ENCODE results near the gene S100A16. TPM values are rescaled to one million over a fixed set of nuclear protein-coding genes. Genes with fewer than 3 reads are reported as not detected.
"Not testable (repeated sequence)": the region's sequence is repeated elsewhere in the genome, so short reads cannot be mapped to it uniquely, and the experiment has no call there.

The S100A16 gene
- total and polyA plus RNA-seq, 4 donors: 72.8 to 116 (median 84.9) TPM

- ATAC-seq (ENCODE audit: low FRiP score) (no peak), DNase-seq (no peak)
- WGBS, 2 donors: 85 to 90% methylated on average over 7 of the region's 7 CpGs
- no peaks in the 10 kb centered on the region for H3K27me3 ChIP-seq (ENCODE audit: control insufficient read depth in 1 of 2, insufficient read depth in 2 of 2, low read length in 1 of 2)
- no peak overlapping the region for H3K4me3 ChIP-seq (ENCODE audit: low read length in 2 of 2)
- H3K36me3 ChIP-seq (ENCODE audit: control insufficient read depth in 1 of 2, insufficient read depth in 2 of 2, low read length in 1 of 2): no peaks in the 10 kb centered on the region
- H3K9me3 ChIP-seq (ENCODE audit: control insufficient read depth, low read length): no peaks in the 10 kb centered on the region
- H3K4me1 ChIP-seq (ENCODE audit: control insufficient read depth in 1 of 2, insufficient read depth in 2 of 2, low read length in 2 of 2): no peaks in the 10 kb centered on the region
- no peak overlapping the region for H3K27ac ChIP-seq (ENCODE audit: low read depth in 1 of 2, low read length in 2 of 2)
- intact Hi-C loops (cut with DNase I): no loop called here
These were observed 48.9 kb downstream of the S100A16 start for GRCh38 chr1:153563991-153564390.

- no peaks in the 10 kb centered on the region for H3K27me3 ChIP-seq (ENCODE audit: control insufficient read depth in 1 of 2, insufficient read depth in 2 of 2, low read length in 1 of 2)
- intact Hi-C loops (cut with DNase I): no loop called here
- H3K4me1 ChIP-seq (ENCODE audit: control insufficient read depth in 1 of 2, insufficient read depth in 2 of 2, low read length in 2 of 2): no peaks in the 10 kb centered on the region
- H3K27ac ChIP-seq (ENCODE audit: low read depth in 1 of 2, low read length in 2 of 2): no peak overlapping the region
- H3K4me3 ChIP-seq (ENCODE audit: low read length in 2 of 2): no peak overlapping the region
- no peaks in the 10 kb centered on the region for H3K36me3 ChIP-seq (ENCODE audit: control insufficient read depth in 1 of 2, insufficient read depth in 2 of 2, low read length in 1 of 2)
- peak; percentile 48 to 57 for DNase-seq
- ATAC-seq (ENCODE audit: low FRiP score): no peak
- no peaks in the 10 kb centered on the region for H3K9me3 ChIP-seq (ENCODE audit: control insufficient read depth, low read length)
- WGBS, 2 donors: 84 to 86% methylated on average over 6 of the region's 6 CpGs
These were observed 49.4 kb downstream of the S100A16 start for GRCh38 chr1:153563483-153563901.

GRCh38 chr1:153562021-153562420, 50.9 kb downstream of the S100A16 start:
- DNase-seq; H3K4me3 ChIP-seq (ENCODE audit: low read length in 2 of 2); intact Hi-C loops (cut with DNase I); H3K27ac ChIP-seq (ENCODE audit: low read depth in 1 of 2, low read length in 2 of 2); H3K36me3 ChIP-seq (ENCODE audit: control insufficient read depth in 1 of 2, insufficient read depth in 2 of 2, low read length in 1 of 2); H3K4me1 ChIP-seq (ENCODE audit: control insufficient read depth in 1 of 2, insufficient read depth in 2 of 2, low read length in 2 of 2); H3K9me3 ChIP-seq (ENCODE audit: control insufficient read depth, low read length); H3K27me3 ChIP-seq (ENCODE audit: control insufficient read depth in 1 of 2, insufficient read depth in 2 of 2, low read length in 1 of 2); ATAC-seq (ENCODE audit: low FRiP score): not testable (repeated sequence)
- 81 to 83% methylated on average over 3 of the region's 3 CpGs for WGBS, 2 donors

GRCh38 chr1:153561466-153561985, 51.4 kb downstream of the S100A16 start:
- H3K27me3 ChIP-seq (ENCODE audit: control insufficient read depth in 1 of 2, insufficient read depth in 2 of 2, low read length in 1 of 2): no peaks in the 10 kb centered on the region
- 93 to 97% methylated on average over 3 of the region's 3 CpGs for WGBS, 2 donors
- ATAC-seq (ENCODE audit: low FRiP score): no peak
- H3K9me3 ChIP-seq (ENCODE audit: control insufficient read depth, low read length): no peaks in the 10 kb centered on the region
- H3K4me3 ChIP-seq (ENCODE audit: low read length in 2 of 2): no peak overlapping the region
- intact Hi-C loops (cut with DNase I): no loop called here
- H3K36me3 ChIP-seq (ENCODE audit: control insufficient read depth in 1 of 2, insufficient read depth in 2 of 2, low read length in 1 of 2): no peaks in the 10 kb centered on the region
- H3K27ac ChIP-seq (ENCODE audit: low read depth in 1 of 2, low read length in 2 of 2): no peak overlapping the region
- no peaks in the 10 kb centered on the region for H3K4me1 ChIP-seq (ENCODE audit: control insufficient read depth in 1 of 2, insufficient read depth in 2 of 2, low read length in 2 of 2)
- peak in 1 of 2 donors; percentile 17 for DNase-seq

- ATAC-seq (ENCODE audit: low FRiP score) (no peak), DNase-seq (peak in 1 of 2 donors; percentile 21)
- WGBS, 2 donors: 86 to 87% methylated on average over 10 of the region's 10 CpGs
- H3K9me3 ChIP-seq (ENCODE audit: control insufficient read depth, low read length): no peaks in the 10 kb centered on the region
- no peak overlapping the region for H3K27ac ChIP-seq (ENCODE audit: low read depth in 1 of 2, low read length in 2 of 2)
- H3K4me1 ChIP-seq (ENCODE audit: control insufficient read depth in 1 of 2, insufficient read depth in 2 of 2, low read length in 2 of 2): no peaks in the 10 kb centered on the region
- intact Hi-C loops (cut with DNase I): no loop called here
- H3K27me3 ChIP-seq (ENCODE audit: control insufficient read depth in 1 of 2, insufficient read depth in 2 of 2, low read length in 1 of 2): no peaks in the 10 kb centered on the region
- H3K36me3 ChIP-seq (ENCODE audit: control insufficient read depth in 1 of 2, insufficient read depth in 2 of 2, low read length in 1 of 2): no peaks in the 10 kb centered on the region
- H3K4me3 ChIP-seq (ENCODE audit: low read length in 2 of 2): no peak overlapping the region
These were observed 52.0 kb downstream of the S100A16 start for GRCh38 chr1:153560771-153561465.

- intact Hi-C loops (cut with DNase I): no loop called here
- H3K27ac ChIP-seq (ENCODE audit: low read depth in 1 of 2, low read length in 2 of 2): no peak overlapping the region
- ATAC-seq (ENCODE audit: low FRiP score): no peak
- H3K4me3 ChIP-seq (ENCODE audit: low read length in 2 of 2): no peak overlapping the region
- DNase-seq: no peak
- H3K36me3 ChIP-seq (ENCODE audit: control insufficient read depth in 1 of 2, insufficient read depth in 2 of 2, low read length in 1 of 2): no peaks in the 10 kb centered on the region
- WGBS, 2 donors: 65 to 98% methylated on average over 2 of the region's 2 CpGs
- no peaks in the 10 kb centered on the region for H3K9me3 ChIP-seq (ENCODE audit: control insufficient read depth, low read length)
- H3K4me1 ChIP-seq (ENCODE audit: control insufficient read depth in 1 of 2, insufficient read depth in 2 of 2, low read length in 2 of 2): no peaks in the 10 kb centered on the region
- no peaks in the 10 kb centered on the region for H3K27me3 ChIP-seq (ENCODE audit: control insufficient read depth in 1 of 2, insufficient read depth in 2 of 2, low read length in 1 of 2)
These were observed 52.7 kb downstream of the S100A16 start for GRCh38 chr1:153560241-153560640.

GRCh38 chr1:153557877-153558276, 55.1 kb downstream of the S100A16 start:
- no peaks in the 10 kb centered on the region for H3K9me3 ChIP-seq (ENCODE audit: control insufficient read depth, low read length)
- ATAC-seq (ENCODE audit: low FRiP score): no peak
- WGBS, 2 donors: 91 to 96% methylated on average over 3 of the region's 3 CpGs

More at GRCh38 chr1:153557877-153558276, 55.1 kb downstream of the S100A16 start:
- H3K36me3 ChIP-seq (ENCODE audit: control insufficient read depth in 1 of 2, insufficient read depth in 2 of 2, low read length in 1 of 2): no peaks in the 10 kb centered on the region
- intact Hi-C loops (cut with DNase I): no loop called here
- no peaks in the 10 kb centered on the region for H3K27me3 ChIP-seq (ENCODE audit: control insufficient read depth in 1 of 2, insufficient read depth in 2 of 2, low read length in 1 of 2)
- DNase-seq: no peak
- H3K27ac ChIP-seq (ENCODE audit: low read depth in 1 of 2, low read length in 2 of 2): no peak overlapping the region
- H3K4me3 ChIP-seq (ENCODE audit: low read length in 2 of 2): no peak overlapping the region
- peaks cover 0 to 7% of the 10 kb centered on the region in 2 donors for H3K4me1 ChIP-seq (ENCODE audit: control insufficient read depth in 1 of 2, insufficient read depth in 2 of 2, low read length in 2 of 2)
